HG03025 (cell line): ENCODE results near the gene MIB2.
A peak's percentile ranks its signal among the peaks of the same experiment; 100 is the strongest.
"Not testable (repeated sequence)": the region's sequence is repeated elsewhere in the genome, so short reads cannot be mapped to it uniquely, and the experiment has no call there.

Experiments used
- ATAC-seq: cut with Tn5 transposase; IDR thresholded peaks from one replicate; pipeline ENCODE4 v1.9.1; 2021; ENCODE audit warnings: mild to moderate bottlenecking, moderate library complexity; ENCODE audit not compliant: unreplicated experiment, low FRiP score

Gene MIB2

GRCh38 chr1:1675218-1675617 lies 59.9 kb downstream of the MIB2 start:
- not testable (repeated sequence) for ATAC-seq

- not testable (repeated sequence) for ATAC-seq
Measured at GRCh38 chr1:1676087-1676486, 60.8 kb downstream of the MIB2 start.

GRCh38 chr1:1677718-1678580 lies 62.6 kb downstream of the MIB2 start:
- ATAC-seq = peak; percentile 36

GRCh38 chr1:1678581-1679380 lies 63.5 kb downstream of the MIB2 start:
- ATAC-seq = no peak
